Measurements from ENCODE around the gene ALKBH7.

The ALKBH7 gene

GRCh38 chr19:6413721-6414643, 41.4 kb downstream of the ALKBH7 start:
- no peak overlapping the region for H3K4me3 ChIP-seq (ENCODE audit: insufficient read length, low read depth)
- H3K36me3 ChIP-seq (ENCODE audit: insufficient read depth, insufficient read length, low read length): peaks cover 70% of the 10 kb centered on the region

DNA sequence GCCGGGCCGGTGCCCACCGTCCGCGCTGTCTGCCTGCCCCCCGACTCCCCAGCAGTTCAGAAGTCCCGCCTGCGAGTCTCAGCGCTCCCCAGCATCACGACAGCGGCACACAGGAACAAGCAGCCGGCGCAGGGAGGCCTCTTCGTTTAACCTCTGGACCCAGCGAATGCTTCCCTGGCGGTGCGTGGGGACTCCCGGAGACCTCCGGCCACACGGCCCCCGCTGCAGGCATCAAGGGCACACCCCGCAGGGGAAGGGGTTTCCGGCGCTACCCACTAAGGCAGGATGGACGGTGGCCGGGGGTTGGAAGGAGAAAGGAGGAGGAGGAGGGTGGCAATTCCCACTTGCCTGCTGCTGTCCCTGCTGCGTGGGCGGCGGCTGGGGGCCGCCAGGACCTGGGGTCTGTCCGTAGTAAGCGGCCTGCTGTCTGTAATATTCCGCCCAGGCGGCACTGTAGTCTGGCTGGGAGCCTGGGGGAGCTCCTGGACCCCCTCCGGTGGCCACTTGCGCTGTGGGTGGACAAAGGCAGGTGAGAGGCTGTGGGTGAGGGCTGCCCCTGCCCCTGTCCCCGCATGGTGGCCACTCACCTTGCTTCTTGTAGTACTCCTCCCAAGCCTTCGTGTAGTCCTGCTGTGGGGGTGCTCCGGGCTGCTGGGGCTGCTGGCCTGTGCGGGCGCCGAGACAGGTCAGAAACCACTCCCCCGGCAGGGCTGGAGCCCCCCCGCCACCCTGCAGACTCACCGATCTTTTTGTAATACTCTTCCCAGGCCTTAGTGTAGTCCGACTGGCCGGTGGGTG, 42.4 kb downstream of the ALKBH7 start:
- Histone ChIP-seq H3K4me3 (ENCODE audit: insufficient read length, low read depth) (no peak overlapping the region), H3K36me3 (ENCODE audit: insufficient read depth, insufficient read length, low read length) (peaks cover 80% of the 10 kb centered on the region), H3K9me3 (ENCODE audit: insufficient read depth, low read length) (no peaks in the 10 kb centered on the region), H3K9ac (ENCODE audit: insufficient read length, low read depth) (no peak overlapping the region), H3K4me1 (ENCODE audit: insufficient read depth, insufficient read length) (peaks cover 24% of the 10 kb centered on the region), H3K27me3 (ENCODE audit: insufficient read depth, insufficient read length) (no peaks in the 10 kb centered on the region)
- TF ChIP-seq YY1 (IDR thresholded peaks at IDR 0.05; ENCODE audit: insufficient read depth, insufficient read length) (no peak), ZNF274 (IDR thresholded peaks at IDR 0.05; ENCODE audit: low read depth, low read length) (no peak), SUZ12 (IDR thresholded peaks at IDR 0.05; ENCODE audit: extremely low read depth, insufficient read depth, insufficient read length) (no peak)
- DNase-seq (ENCODE audit: low read depth, low spot score): no peak

More at GRCh38 chr19:6413721-6414643, 41.4 kb downstream of the ALKBH7 start:
- Histone ChIP-seq H3K4me1 (ENCODE audit: insufficient read depth, insufficient read length) (peaks cover 17% of the 10 kb centered on the region), H3K9ac (ENCODE audit: insufficient read length, low read depth) (no peak overlapping the region), H3K27me3 (ENCODE audit: insufficient read depth, insufficient read length) (no peaks in the 10 kb centered on the region), H3K9me3 (ENCODE audit: insufficient read depth, low read length) (no peaks in the 10 kb centered on the region)
- no peak for TF ChIP-seq SUZ12 (IDR thresholded peaks at IDR 0.05; ENCODE audit: extremely low read depth, insufficient read depth, insufficient read length)
- no peak for TF ChIP-seq YY1 (IDR thresholded peaks at IDR 0.05; ENCODE audit: insufficient read depth, insufficient read length)
- TF ChIP-seq ZNF274 (IDR thresholded peaks at IDR 0.05; ENCODE audit: low read depth, low read length): no peak
- no peak for DNase-seq (ENCODE audit: low read depth, low spot score)

DNA sequence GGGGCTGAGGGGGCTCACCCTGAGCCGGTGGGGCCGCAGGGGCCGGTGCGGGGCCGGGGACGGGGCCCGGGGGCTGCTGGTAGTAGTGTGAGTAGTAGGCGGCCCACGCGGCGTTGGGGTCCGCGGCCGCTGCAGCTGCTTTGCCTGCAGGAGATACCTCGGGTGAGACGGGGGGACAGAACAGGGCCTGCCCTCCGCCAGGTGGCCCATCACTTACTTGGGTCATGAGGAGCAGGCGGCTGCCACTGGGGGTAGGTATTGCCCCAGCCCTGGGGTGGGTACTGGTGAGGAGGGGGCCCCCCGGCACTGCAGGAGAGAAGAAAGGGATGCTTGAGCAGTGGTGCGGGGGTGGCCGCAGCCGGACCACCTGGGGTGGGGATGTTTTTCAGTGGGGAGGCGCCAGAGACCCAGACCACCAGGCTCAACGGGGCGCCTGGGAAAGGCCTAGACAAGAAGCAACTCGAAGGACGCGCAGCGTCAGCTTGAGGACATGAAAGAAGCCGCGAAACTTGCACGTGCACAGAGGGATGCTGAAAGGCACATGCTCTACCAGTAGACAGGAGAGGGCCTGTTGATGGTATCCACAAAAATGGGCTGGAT, 43.1 kb downstream of the ALKBH7 start:
- Histone ChIP-seq H3K4me1 (ENCODE audit: insufficient read depth, insufficient read length) (peaks cover 29% of the 10 kb centered on the region), H3K9me3 (ENCODE audit: insufficient read depth, low read length) (no peaks in the 10 kb centered on the region), H3K27me3 (ENCODE audit: insufficient read depth, insufficient read length) (no peaks in the 10 kb centered on the region), H3K36me3 (ENCODE audit: insufficient read depth, insufficient read length, low read length) (peaks cover 87% of the 10 kb centered on the region), H3K9ac (ENCODE audit: insufficient read length, low read depth) (no peak overlapping the region), H3K4me3 (ENCODE audit: insufficient read length, low read depth) (no peak overlapping the region)
- no peak for DNase-seq (ENCODE audit: low read depth, low spot score)
- TF ChIP-seq ZNF274 (IDR thresholded peaks at IDR 0.05; ENCODE audit: low read depth, low read length) (no peak), YY1 (IDR thresholded peaks at IDR 0.05; ENCODE audit: insufficient read depth, insufficient read length) (no peak), SUZ12 (IDR thresholded peaks at IDR 0.05; ENCODE audit: extremely low read depth, insufficient read depth, insufficient read length) (no peak)

DNA sequence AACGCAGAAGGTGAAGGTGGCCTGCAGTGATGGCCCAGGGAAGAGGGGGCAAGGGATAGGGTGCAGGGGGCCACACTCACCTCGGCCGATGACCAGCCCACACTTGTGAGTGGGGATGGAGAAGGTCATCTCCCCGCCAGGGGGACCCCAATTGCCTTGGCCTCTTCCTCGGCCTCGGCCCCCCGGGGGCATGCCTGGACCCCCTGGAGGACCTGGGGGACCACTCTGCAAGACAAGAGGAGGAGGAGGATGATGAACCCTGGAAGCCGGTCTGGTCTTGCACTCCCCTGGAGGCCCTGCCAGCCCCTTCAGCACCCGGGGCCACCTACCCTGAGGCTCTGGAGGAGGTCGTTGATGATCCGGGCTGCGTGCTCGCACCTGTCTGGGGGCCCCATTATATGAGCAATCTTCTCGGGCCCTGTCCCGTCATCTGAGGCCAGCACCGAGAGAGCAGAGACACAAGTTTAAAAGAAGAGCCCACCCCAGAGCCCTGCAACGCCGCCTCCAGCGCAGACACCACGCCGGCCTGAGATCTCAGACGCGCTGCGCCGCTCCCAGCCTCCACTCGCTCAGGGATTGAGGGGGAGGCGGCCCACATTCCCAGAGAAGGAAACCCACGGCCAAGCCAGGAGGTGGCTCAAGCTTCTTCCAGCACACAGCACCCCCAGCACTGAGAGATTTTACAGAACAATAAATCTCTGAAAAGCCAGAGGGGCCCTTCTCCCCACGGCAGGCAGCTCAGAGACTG, 44.2 kb downstream of the ALKBH7 start:
- no peaks in the 10 kb centered on the region for H3K9me3 ChIP-seq (ENCODE audit: insufficient read depth, low read length)
- H3K4me1 ChIP-seq (ENCODE audit: insufficient read depth, insufficient read length): peaks cover 28% of the 10 kb centered on the region
- H3K36me3 ChIP-seq (ENCODE audit: insufficient read depth, insufficient read length, low read length): peaks cover 95% of the 10 kb centered on the region
- TF ChIP-seq SUZ12 (IDR thresholded peaks at IDR 0.05; ENCODE audit: extremely low read depth, insufficient read depth, insufficient read length) (no peak), YY1 (IDR thresholded peaks at IDR 0.05; ENCODE audit: insufficient read depth, insufficient read length) (no peak), ZNF274 (IDR thresholded peaks at IDR 0.05; ENCODE audit: low read depth, low read length) (no peak)
- no peak overlapping the region for H3K4me3 ChIP-seq (ENCODE audit: insufficient read length, low read depth)
- H3K9ac ChIP-seq (ENCODE audit: insufficient read length, low read depth): no peak overlapping the region
- H3K27me3 ChIP-seq (ENCODE audit: insufficient read depth, insufficient read length): no peaks in the 10 kb centered on the region
- DNase-seq (ENCODE audit: low read depth, low spot score): no peak

GRCh38 chr19:6417713-6418561, 45.3 kb downstream of the ALKBH7 start:
- Histone ChIP-seq H3K4me3 (ENCODE audit: insufficient read length, low read depth) (no peak overlapping the region), H3K9ac (ENCODE audit: insufficient read length, low read depth) (no peak overlapping the region), H3K9me3 (ENCODE audit: insufficient read depth, low read length) (no peaks in the 10 kb centered on the region), H3K36me3 (ENCODE audit: insufficient read depth, insufficient read length, low read length) (peaks cover 96% of the 10 kb centered on the region), H3K27me3 (ENCODE audit: insufficient read depth, insufficient read length) (no peaks in the 10 kb centered on the region), H3K4me1 (ENCODE audit: insufficient read depth, insufficient read length) (peaks cover 30% of the 10 kb centered on the region)
- TF ChIP-seq SUZ12 (IDR thresholded peaks at IDR 0.05; ENCODE audit: extremely low read depth, insufficient read depth, insufficient read length): no peak
- TF ChIP-seq ZNF274 (IDR thresholded peaks at IDR 0.05; ENCODE audit: low read depth, low read length): no peak
- no peak for TF ChIP-seq YY1 (IDR thresholded peaks at IDR 0.05; ENCODE audit: insufficient read depth, insufficient read length)
- no peak for DNase-seq (ENCODE audit: low read depth, low spot score)

GRCh38 chr19:6418562-6418932, 46.0 kb downstream of the ALKBH7 start:
- TF ChIP-seq SUZ12 (IDR thresholded peaks at IDR 0.05; ENCODE audit: extremely low read depth, insufficient read depth, insufficient read length): no peak
- TF ChIP-seq ZNF274 (IDR thresholded peaks at IDR 0.05; ENCODE audit: low read depth, low read length): no peak
- TF ChIP-seq YY1 (IDR thresholded peaks at IDR 0.05; ENCODE audit: insufficient read depth, insufficient read length): no peak
- Histone ChIP-seq H3K36me3 (ENCODE audit: insufficient read depth, insufficient read length, low read length) (peaks cover 96% of the 10 kb centered on the region), H3K27me3 (ENCODE audit: insufficient read depth, insufficient read length) (no peaks in the 10 kb centered on the region), H3K4me1 (ENCODE audit: insufficient read depth, insufficient read length) (peaks cover 30% of the 10 kb centered on the region), H3K9me3 (ENCODE audit: insufficient read depth, low read length) (no peaks in the 10 kb centered on the region), H3K4me3 (ENCODE audit: insufficient read length, low read depth) (no peak overlapping the region), H3K9ac (ENCODE audit: insufficient read length, low read depth) (no peak overlapping the region)
- DNase-seq (ENCODE audit: low read depth, low spot score): no peak
